Keratinocyte (primary cell): Measurements from ENCODE around the gene TBR1. TPM values are rescaled to one million over a fixed set of nuclear protein-coding genes. Genes with fewer than 3 reads are reported as not detected.

Experiments used
- DNase-seq: peaks from one replicate; pipeline ENCODE4 v3.0.0-alpha.2; 2011; ENCODE audit warnings: low read depth, missing footprints, low spot score
- FAIRE-seq: peaks from 2 replicates; lab custom pipeline; 2011; peaks lifted over from hg19 to GRCh38; lab: Jason Lieb, UNC
- H2AFZ ChIP-seq: 2 replicates; pipeline ENCODE4 v1.6.0; 2012; ENCODE audit warnings: low read length, control low read depth, inconsistent platforms; ENCODE audit not compliant: control insufficient read depth
- H3K27ac ChIP-seq: 2 replicates; pipeline ENCODE4 v1.5.1; 2011; ENCODE audit warnings: low read length; ENCODE audit not compliant: control insufficient read depth, insufficient read depth
- H3K27me3 ChIP-seq: 3 replicates; pipeline ENCODE4 v1.6.0; 2011; ENCODE audit warnings: low read length; ENCODE audit not compliant: control insufficient read depth, insufficient read depth; ENCODE audit errors: extremely low read depth
- H3K36me3 ChIP-seq, 2 experiments: 2 replicates in 1 of 2; 3 replicates in 1 of 2; pipeline ENCODE4 v1.5.1; 2011; ENCODE audit warnings: low read length in 2 of 2, mild to moderate bottlenecking in 1 of 2; ENCODE audit not compliant: control insufficient read depth in 2 of 2, insufficient read depth in 2 of 2; ENCODE audit errors: extremely low read depth in 1 of 2
- H3K4me1 ChIP-seq: 3 replicates; pipeline ENCODE4 v1.5.1; 2011; ENCODE audit warnings: low read length; ENCODE audit not compliant: control insufficient read depth, insufficient read depth; ENCODE audit errors: extremely low read depth
- H3K4me2 ChIP-seq: 3 replicates; pipeline ENCODE4 v1.6.0; 2011; ENCODE audit warnings: low read depth, low read length; ENCODE audit not compliant: control insufficient read depth, insufficient read depth; ENCODE audit errors: extremely low read depth
- H3K4me3 ChIP-seq, 3 experiments: fragments of 200-600 bp in 1 of 3; sonication (generic) in 1 of 3; 2 replicates in 2 of 3; 3 replicates in 1 of 3; pipeline ENCODE4 v1.5.1; 2011 to 2016; ENCODE audit warnings: low read length in 3 of 3, mild to moderate bottlenecking in 3 of 3, control low read depth in 2 of 3, inconsistent platforms in 1 of 3, low read depth in 1 of 3, mixed read lengths in 1 of 3, mixed run types in 1 of 3, moderate library complexity in 1 of 3; ENCODE audit not compliant: control insufficient read depth in 2 of 3, insufficient read depth in 2 of 3; ENCODE audit errors: extremely low read depth in 1 of 3
- H3K79me2 ChIP-seq: 2 replicates; pipeline ENCODE4 v1.6.0; 2012; ENCODE audit warnings: low read length; ENCODE audit not compliant: control insufficient read depth, insufficient read depth
- H3K9ac ChIP-seq: 3 replicates; pipeline ENCODE4 v1.6.0; 2011; ENCODE audit warnings: low read length; ENCODE audit not compliant: control insufficient read depth, insufficient read depth; ENCODE audit errors: extremely low read depth
- H3K9me1 ChIP-seq: 3 replicates; pipeline ENCODE4 v1.6.0; 2011; ENCODE audit warnings: low read length; ENCODE audit not compliant: control insufficient read depth, insufficient read depth; ENCODE audit errors: extremely low read depth
- H3K9me3 ChIP-seq: 2 replicates; pipeline ENCODE4 v1.5.1; 2012; ENCODE audit warnings: low read depth, low read length; ENCODE audit not compliant: control insufficient read depth
- H4K20me1 ChIP-seq: 3 replicates; pipeline ENCODE4 v1.6.0; 2011; ENCODE audit warnings: low read length; ENCODE audit not compliant: control insufficient read depth, insufficient read depth; ENCODE audit errors: extremely low read depth
- EZH2 ChIP-seq: IDR thresholded peaks from one replicate; pipeline ENCODE4 v1.6.1; 2012; ENCODE audit warnings: inconsistent platforms, mild to moderate bottlenecking, low read length, moderate library complexity
- dilution Hi-C: fragments of 300-500 bp; cut with MboI; formaldehyde crosslinking; loops from one replicate; pipeline ENCODE4 v1.7.0; 2020; ENCODE audit warnings: low sequenced_read_pairs; ENCODE audit not compliant: extremely low pct_ligation_motif_present
- polyA plus RNA-seq, 5 experiments: library from polyadenylated mRNA; depleted of rRNA in 3 of 5; stranded (reverse) in 3 of 5; stranded (forward) in 1 of 5; unstranded in 1 of 5; fragments of >200 nt; gene quantifications; 1 replicate in 1 of 5; 2 replicates in 3 of 5; 3 replicates in 1 of 5; pipeline versions ENCODE4 v1.2.1 to v1.2.3, GENCODE V29; 2011 to 2012; ENCODE audit warnings: missing spikeins in 2 of 5, low read depth in 1 of 5, low replicate concordance in 1 of 5
- TF ChIP-seq, protein P1 (sequence below), 3 experiments: IDR thresholded peaks in 1 of 3; conservative IDR thresholded peaks in 1 of 3; optimal IDR thresholded peaks in 1 of 3; 2 replicates in 2 of 3; 3 replicates in 1 of 3; pipeline versions ENCODE3 to v1.5.1; 2011; ENCODE audit warnings: low read length in 3 of 3, mild to moderate bottlenecking in 3 of 3, moderate library complexity in 2 of 3, control low read depth in 1 of 3, inconsistent platforms in 1 of 3; ENCODE audit not compliant: insufficient read depth in 2 of 3; ENCODE audit errors: extremely low read depth in 1 of 3

Gene TBR1
- polyA plus RNA-seq, 1 donor (not counting 4 experiments of a cell fraction or from before 2014, with no cell fraction given), result 0.03 TPM

DNA sequence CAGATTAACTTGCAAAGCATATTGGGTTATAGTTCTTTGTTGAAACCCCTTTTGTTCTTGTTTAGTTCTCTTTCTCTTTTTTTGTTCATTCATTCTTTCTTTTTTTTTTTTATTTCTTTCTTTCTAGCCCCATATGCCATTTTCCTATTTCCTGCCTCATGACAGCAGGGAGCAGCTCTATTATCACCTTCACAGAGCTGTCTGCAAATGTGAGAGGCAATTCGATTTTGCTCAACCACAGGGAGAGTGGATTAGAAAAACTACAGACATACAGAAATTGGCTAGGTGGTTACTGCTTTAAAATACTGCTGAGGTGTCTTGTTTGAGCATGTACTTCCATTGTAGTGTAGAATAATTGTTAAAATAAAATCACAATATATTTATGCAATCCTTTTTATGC, 44.2 kb upstream of the TBR1 start:
- H3K27ac ChIP-seq, result no peak overlapping the region
- no peak overlapping the region for H3K4me3 ChIP-seq
- no peak for FAIRE-seq
- dilution Hi-C loops, result no loop called here
- no peaks in the 10 kb centered on the region for H3K9me3 ChIP-seq
- no peak overlapping the region for H3K9ac ChIP-seq
- peaks cover 2% of the 10 kb centered on the region for H3K79me2 ChIP-seq
- H2AFZ ChIP-seq, result no peak overlapping the region
- H3K4me2 ChIP-seq, result no peak overlapping the region
- no peaks in the 10 kb centered on the region for H4K20me1 ChIP-seq
- peaks cover 2% of the 10 kb centered on the region for H3K4me1 ChIP-seq
- DNase-seq, result no peak
- no peaks in the 10 kb centered on the region for H3K36me3 ChIP-seq
- no peaks in the 10 kb centered on the region for H3K9me1 ChIP-seq
- TF ChIP-seq, protein P1, sequence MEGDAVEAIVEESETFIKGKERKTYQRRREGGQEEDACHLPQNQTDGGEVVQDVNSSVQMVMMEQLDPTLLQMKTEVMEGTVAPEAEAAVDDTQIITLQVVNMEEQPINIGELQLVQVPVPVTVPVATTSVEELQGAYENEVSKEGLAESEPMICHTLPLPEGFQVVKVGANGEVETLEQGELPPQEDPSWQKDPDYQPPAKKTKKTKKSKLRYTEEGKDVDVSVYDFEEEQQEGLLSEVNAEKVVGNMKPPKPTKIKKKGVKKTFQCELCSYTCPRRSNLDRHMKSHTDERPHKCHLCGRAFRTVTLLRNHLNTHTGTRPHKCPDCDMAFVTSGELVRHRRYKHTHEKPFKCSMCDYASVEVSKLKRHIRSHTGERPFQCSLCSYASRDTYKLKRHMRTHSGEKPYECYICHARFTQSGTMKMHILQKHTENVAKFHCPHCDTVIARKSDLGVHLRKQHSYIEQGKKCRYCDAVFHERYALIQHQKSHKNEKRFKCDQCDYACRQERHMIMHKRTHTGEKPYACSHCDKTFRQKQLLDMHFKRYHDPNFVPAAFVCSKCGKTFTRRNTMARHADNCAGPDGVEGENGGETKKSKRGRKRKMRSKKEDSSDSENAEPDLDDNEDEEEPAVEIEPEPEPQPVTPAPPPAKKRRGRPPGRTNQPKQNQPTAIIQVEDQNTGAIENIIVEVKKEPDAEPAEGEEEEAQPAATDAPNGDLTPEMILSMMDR (optimal IDR thresholded peaks at IDR 0.05 in 1 of 3, IDR thresholded peaks at IDR 0.05 in 1 of 3, conservative IDR thresholded peaks at IDR 0.05 in 1 of 3; ENCODE audit: extremely low read depth in 1 of 3, insufficient read depth in 2 of 3, low read length in 3 of 3), result no peak
- TF ChIP-seq EZH2, result no peak
- H3K27me3 ChIP-seq, result no peaks in the 10 kb centered on the region

DNA sequence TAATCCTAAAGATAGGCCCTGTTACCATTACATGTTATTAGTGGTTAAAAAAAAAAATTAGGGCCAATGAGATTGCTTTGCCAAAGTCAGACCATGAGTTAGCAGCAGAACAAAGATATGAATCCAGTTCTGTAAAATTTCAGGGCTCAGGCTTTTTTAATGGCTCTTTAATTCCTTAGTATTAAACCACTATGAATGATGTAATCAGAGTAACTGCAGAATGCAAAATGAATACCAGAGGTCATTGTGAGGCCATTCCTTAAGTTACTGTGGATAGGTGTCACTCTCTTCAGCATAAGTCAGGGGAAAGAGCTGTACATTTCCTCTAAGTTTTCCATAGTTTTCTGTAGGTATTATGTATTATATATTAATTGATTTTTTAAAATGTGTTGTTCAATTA, 42.2 kb upstream of the TBR1 start:
- no peaks in the 10 kb centered on the region for H3K36me3 ChIP-seq
- H2AFZ ChIP-seq, result no peak overlapping the region
- H3K9ac ChIP-seq, result no peak overlapping the region
- dilution Hi-C loops, result no loop called here
- H3K4me1 ChIP-seq, result no peaks in the 10 kb centered on the region
- H3K27ac ChIP-seq, result no peak overlapping the region
- no peak for DNase-seq
- no peaks in the 10 kb centered on the region for H3K9me3 ChIP-seq
- H3K4me3 ChIP-seq, result no peak overlapping the region
- H3K79me2 ChIP-seq, result no peaks in the 10 kb centered on the region
- no peaks in the 10 kb centered on the region for H4K20me1 ChIP-seq
- TF ChIP-seq, protein P1 (optimal IDR thresholded peaks at IDR 0.05 in 1 of 3, IDR thresholded peaks at IDR 0.05 in 1 of 3, conservative IDR thresholded peaks at IDR 0.05 in 1 of 3; ENCODE audit: extremely low read depth in 1 of 3, insufficient read depth in 2 of 3, low read length in 3 of 3), result no peak
- TF ChIP-seq EZH2, result no peak
- no peaks in the 10 kb centered on the region for H3K9me1 ChIP-seq
- no peaks in the 10 kb centered on the region for H3K27me3 ChIP-seq
- no peak for FAIRE-seq
- H3K4me2 ChIP-seq, result no peak overlapping the region
